Femur (tissue), 1 donor: ENCODE results near the gene TF.

ENCODE experiments used
- DNase-seq: peaks from one replicate; pipeline ENCODE4 v3.0.0-alpha.2; 2017

TF gene

DNA sequence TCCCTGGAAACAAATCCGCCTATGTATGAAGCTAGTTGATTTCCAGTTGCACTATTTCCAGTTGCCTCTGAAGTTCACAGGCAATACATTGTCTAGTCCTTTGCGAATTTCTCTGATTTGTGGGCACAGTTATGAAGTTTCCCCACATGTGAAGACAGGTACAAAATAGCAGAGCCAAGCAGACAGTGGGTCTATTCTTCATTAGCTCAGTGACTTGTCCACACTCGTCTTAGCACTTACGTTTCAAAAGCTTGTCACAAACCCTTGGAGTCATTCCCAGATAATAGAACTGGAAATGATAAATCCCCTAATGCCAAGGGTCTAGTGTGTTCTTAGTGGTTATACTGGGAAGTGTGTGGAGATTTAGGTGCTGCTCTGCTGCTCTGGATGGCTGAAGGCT is 73.9 kb downstream of the TF start:
- no peak for DNase-seq

- DNase-seq = no peak
Observed at GRCh38 chr3:133820889-133821675, 74.9 kb downstream of the TF start.

GRCh38 chr3:133821767-133822638 is 75.8 kb downstream of the TF start:
- DNase-seq = no peak

DNA sequence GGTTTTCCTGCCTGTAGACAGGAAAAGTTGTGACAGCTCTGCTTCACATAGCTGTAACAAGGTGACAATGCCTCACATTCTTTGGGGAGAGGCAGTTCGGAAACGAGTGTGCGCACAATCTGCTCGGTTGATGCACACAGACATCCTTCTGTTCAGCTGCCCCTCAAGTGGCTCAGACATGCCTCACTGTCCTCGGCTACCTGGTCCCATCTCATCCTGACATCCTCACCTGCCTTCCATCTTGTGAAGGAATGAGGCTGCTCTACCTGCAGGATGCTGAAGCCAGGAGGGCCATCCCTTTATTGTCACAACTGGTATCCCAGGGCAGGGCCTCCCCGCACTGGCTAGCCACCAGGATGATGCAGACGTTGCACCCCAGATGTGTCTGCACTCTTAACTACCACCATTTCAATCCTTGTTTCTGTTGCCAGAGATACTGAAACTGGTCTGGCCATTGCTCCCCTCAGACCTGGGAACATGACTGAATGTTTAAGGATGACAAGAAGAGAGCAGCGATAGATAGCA is 78.8 kb downstream of the TF start:
- no peak for DNase-seq

DNA sequence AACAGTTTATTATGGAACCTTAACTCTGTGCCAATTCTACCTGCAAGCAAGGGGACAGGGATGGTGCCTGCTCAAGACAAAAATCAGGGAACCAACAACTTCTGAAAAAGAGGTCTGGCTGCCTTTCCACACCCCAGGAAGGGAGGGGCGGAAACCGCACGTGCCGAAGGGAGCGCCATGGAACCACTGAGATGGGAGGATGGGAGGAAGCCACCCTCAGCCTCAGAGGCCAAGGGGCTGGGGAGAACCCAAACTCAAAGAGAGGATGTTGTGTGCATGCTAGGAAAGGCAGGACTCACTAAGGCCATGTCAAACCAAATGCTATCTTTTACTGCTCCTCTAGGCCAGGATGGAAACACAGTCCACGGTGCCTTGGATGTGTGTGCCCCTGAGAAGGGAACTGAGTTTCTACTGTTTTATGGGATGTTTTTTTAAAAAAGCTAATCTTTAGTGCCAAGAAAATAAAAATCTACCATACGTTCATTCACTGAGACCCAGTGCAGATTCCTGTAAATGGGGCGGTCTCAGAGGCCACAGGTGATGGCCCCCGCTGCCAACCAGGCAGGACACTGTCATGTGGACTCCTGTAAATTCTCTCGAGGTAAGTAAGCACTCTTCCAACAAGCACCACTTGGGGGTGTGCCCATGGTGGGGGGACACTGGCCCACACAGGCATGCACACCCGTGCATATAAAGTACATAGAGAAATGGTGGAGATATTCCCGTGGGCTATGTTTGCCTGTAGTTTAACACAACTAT is 80.0 kb downstream of the TF start:
- DNase-seq = no peak

GRCh38 chr3:133827136-133827535 is 80.9 kb downstream of the TF start:
- DNase-seq = no peak

GRCh38 chr3:133827684-133828083 is 81.5 kb downstream of the TF start:
- DNase-seq = no peak

- no peak for DNase-seq
Observed at GRCh38 chr3:133828576-133829309, 82.5 kb downstream of the TF start.

- DNase-seq = no peak
Observed at GRCh38 chr3:133829310-133829707, 83.1 kb downstream of the TF start.

DNA sequence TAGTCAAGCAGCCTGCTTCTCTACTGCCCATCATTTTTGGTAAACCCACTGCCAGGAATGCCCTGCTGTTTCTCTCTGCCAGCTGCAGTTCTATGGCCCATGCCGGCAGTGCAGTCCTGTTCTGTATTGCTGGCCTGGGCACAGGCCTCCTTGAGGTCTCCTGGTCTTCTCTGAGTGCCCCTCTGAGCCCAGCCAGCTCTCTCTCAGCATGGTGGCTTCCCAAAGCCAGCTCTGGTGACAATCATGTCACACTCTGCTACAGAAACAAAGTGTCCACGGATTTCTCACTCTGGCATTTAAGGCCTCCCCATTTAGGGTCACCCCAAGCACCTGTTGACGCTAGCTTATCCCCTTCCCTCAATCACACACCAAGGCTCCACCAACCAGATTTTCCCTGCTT is 83.9 kb downstream of the TF start:
- DNase-seq = no peak

DNA sequence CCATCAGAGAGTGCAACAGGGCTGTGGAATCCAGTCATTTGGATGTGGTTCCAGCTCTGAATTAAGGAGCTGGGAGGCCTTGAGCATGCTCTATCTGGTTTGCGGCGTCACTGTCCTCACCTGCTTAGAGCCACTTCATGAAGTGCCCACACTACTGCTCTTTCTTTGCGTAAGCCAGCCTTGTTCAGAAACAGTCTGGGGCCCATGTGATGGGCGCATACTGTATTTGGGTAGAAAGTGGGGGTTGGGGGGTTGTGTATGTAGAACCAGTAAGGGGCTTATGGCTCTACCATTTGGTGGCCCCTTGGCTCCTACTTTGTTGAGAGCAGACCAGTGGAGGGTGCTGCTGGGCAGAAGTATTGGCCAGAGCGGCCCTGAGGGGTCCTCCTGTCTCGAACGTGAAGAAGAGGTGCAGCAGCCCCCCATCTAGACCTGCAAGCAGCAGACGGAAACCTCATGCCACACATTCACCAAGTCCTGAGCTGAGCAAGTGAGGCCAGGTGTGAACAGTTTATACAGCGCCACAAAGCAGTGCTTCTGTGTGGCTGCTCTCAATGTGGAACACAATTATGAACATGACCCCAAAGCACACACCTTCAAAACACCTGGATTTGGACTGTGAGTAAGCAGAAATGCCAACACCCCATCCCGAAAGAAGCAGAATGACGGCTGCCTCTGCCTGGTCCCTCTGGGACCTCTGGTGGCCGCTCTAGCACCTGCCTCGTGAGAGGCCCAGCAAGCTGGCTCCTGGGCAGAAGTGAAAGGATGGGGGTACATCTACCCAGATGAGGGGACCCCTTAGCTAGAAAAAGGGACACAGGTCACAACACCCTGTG is 86.0 kb downstream of the TF start:
- no peak for DNase-seq

GRCh38 chr3:133832802-133833144 is 86.6 kb downstream of the TF start:
- DNase-seq = no peak

GRCh38 chr3:133833267-133833666 is 87.1 kb downstream of the TF start:
- DNase-seq = no peak

GRCh38 chr3:133833880-133834620 is 87.9 kb downstream of the TF start:
- no peak for DNase-seq

DNA sequence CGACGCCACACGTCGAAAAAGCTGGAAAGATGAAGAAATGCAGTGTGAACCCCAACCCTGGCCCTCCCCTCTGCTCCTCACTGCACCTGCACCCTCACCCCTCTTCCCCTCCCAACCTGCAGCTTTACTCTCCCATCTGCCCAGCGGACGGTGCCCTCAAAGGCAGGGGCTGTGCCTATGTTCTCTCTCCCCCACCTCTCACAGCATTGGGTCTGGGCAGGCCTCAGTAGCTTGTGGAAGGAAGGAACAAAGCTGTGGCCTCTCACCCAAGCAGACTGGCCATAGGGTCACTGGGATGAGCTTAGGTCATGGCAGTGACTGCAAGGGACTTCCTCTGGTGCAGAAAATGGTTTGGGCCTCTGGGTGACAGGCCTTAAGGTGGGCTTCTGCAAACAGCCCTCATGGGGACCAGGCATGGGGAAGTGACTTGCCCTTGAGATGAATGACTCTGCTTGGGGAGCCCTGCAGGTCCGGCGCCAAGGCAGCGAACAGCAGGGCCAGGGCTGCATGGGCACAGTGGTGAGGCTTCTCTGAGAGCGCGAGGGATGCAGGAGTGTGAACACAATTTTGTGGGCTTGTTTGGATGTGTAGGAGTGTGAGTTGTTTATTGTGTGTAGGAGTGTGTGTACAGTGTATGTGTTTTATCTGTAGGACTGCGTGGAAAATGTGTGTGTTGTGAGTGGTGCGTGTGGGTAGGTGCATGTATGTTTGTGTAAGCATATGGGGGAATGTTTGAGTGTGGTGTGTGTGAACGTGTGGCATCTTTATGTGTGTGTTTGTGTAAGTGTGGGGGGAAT is 88.6 kb downstream of the TF start:
- no peak for DNase-seq

GRCh38 chr3:133835418-133835743 is 89.2 kb downstream of the TF start:
- DNase-seq = no peak

DNA sequence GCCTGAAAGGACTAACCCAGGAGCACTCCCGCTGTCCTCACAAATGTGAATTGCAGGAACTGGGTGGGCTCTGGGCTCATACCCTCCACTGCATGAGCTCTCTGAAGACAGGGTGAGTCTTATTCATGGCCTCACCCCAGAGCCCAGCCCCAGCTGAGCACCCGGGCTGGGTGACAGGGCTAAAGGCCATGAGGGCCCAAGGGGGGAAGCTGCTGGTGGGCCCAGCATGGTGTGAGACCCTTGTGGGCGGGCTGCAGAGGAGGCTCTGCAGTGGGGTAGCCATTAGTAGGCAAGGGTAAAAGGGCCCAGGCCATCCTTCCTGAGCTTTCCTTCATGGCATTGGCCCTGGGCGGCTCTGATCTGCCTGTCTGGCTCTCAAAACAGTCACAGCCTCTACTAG is 89.8 kb downstream of the TF start:
- no peak for DNase-seq

DNA sequence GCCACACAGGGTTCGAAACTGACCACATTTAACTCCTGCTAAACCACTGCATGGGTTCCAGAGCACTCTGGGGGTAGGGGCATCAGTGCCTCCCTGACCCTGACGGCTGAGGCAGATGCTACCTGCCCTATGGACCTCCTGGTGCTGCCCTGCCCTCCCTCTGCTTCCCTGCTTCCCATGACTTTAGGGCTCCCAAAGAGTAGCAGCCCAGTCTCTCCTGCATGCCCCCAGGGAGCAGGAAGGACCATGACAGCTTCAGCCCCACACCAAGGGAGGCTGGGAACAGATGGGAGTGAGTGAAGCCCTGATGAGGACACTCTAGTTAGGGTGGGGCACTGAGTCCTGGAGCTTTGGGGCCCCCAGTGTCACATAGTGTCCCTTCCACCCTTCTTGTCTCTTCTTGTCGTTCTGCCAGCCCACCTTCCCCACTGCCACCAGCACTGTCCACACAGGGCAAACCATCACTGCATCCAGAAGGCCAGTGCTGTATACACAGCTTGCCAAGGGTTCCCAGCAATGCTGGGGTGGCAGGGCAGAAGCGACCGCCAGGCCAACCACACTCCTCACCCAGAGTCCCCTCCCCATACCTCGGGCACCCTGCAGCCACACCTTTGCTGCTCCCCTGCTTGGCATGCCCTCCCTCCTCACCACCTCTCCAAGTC is 90.4 kb downstream of the TF start:
- no peak for DNase-seq

DNA sequence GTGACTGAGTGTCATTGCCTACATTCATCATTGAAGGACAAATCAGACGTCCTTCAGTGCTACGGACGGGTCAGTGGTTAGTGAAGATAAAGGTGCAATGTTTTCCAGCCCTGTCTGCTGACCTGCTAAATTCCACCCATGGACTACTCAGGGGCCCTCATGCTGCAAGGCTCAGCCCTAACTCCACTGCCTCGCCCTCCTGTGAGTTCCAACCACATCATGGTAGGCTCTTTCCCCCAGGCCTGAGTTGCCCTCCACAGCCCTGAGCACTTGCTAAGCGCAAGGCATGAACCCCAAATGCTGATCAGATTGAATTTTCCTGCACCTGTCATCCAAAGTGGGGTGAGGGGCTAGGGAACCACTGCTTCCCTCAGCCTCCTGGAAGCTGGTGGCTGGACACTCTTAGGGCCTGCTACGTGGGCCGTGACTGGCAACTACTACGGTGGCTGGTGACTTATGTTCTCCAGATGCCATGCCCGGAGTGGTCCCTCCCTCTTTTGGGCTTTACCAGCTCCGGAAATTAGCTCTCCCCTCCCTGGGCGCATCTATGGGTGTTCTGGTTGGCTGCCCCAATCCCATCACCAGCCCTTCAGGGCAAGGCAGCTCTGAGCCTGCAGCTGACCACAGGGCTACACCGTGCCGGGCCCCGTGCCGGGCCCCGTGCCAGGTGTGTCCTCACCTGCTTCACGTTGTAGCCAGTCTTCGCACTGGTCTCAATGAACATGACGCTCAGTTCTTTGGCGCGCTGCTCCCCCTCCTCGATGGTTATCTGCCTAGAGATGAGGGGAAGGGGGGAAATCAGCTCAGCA is 91.5 kb downstream of the TF start:
- no peak for DNase-seq
